ENCODE results near the gene RORC. TPM values are rescaled to one million over a fixed set of nuclear protein-coding genes. Genes with fewer than 3 reads are reported as not detected.

RORC gene
- polyA plus RNA-seq, 1 of the 3 experiments (the other 2 are of a cell fraction) = not detected

- TF ChIP-seq GATA2 (CRISPR knock-in tag; IDR thresholded peaks at IDR 0.05) (peak; percentile 49), SIN3A (IDR thresholded peaks at IDR 0.05; ENCODE audit: borderline replicate concordance, low read depth, low read length) (0 out of 2 replicates have a peak, but pooled peaks have one; percentile 35)
These were observed 41.3 kb downstream of the RORC start, which contains the start of gene TDRKH (continued) for GRCh38 chr1:151790071-151790939.

GRCh38 chr1:151787689-151788088 is 43.9 kb downstream of the RORC start:
- Histone ChIP-seq H3K79me2 (ENCODE audit: insufficient read depth) (no peaks in the 10 kb centered on the region), H2AFZ (ENCODE audit: low read depth) (no peak overlapping the region), H3K27me3 (ENCODE audit: insufficient read depth) (no peaks in the 10 kb centered on the region), H3K36me3 (replicated peaks in 1 of 2; ENCODE audit: control insufficient read depth in 1 of 2, insufficient read depth in 2 of 2, low read length in 1 of 2) (no peaks in the 10 kb centered on the region), H3K9ac (no peak overlapping the region), H3K27ac (ENCODE audit: low read depth in 2 of 2, low read length in 1 of 2) (no peak overlapping the region), H3K9me3 (no peaks in the 10 kb centered on the region), H3K4me1 (ENCODE audit: control insufficient read depth in 1 of 2, insufficient read depth in 2 of 2, low read depth in 1 of 2, low read length in 1 of 2) (peaks cover 0 to 5% of the 10 kb centered on the region in 2 experiments; a peak in 2 of 4 replicates), H4K20me1 (ENCODE audit: insufficient read depth) (no peaks in the 10 kb centered on the region), H3K9me2 (no peaks in the 10 kb centered on the region), H3K4me3 (ENCODE audit: low read depth in 2 of 2, low read length in 1 of 2) (no peak overlapping the region), H3F3A (replicated peaks; ENCODE audit: insufficient read depth) (peaks cover 3% of the 10 kb centered on the region), H3K4me2 (no peak overlapping the region)
- CTCF ChIA-PET = interaction anchor here (0.9 kb wide), 1 partner anchor 95 kb away, joined by 3 read pairs; no protein-coding TSS in a partner anchor
- DNase-seq = no peak
- POLR2A ChIA-PET = interaction anchor here (0.6 kb wide), 1 partner anchor 248 kb away, joined by 4 read pairs; no protein-coding TSS in a partner anchor
- 70% methylated on average over 3 of the region's 3 CpGs for WGBS (ENCODE audit: low lambda C conversion rate)
- TF ChIP-seq JUND (IDR thresholded peaks at IDR 0.05) = no peak
- TF ChIP-seq RCOR1 (IDR thresholded peaks at IDR 0.05; ENCODE audit: low read length) = no peak

- Histone ChIP-seq H3K9me3 (no peaks in the 10 kb centered on the region), H3K36me3 (replicated peaks in 1 of 2; ENCODE audit: control insufficient read depth in 1 of 2, insufficient read depth in 2 of 2, low read length in 1 of 2) (peaks cover 0 to 13% of the 10 kb centered on the region in 2 experiments), H3K79me2 (ENCODE audit: insufficient read depth) (no peaks in the 10 kb centered on the region), H3K27ac (ENCODE audit: low read depth in 2 of 2, low read length in 1 of 2) (no peak overlapping the region), H3K4me3 (ENCODE audit: low read depth in 2 of 2, low read length in 1 of 2) (no peak overlapping the region), H3K4me1 (ENCODE audit: control insufficient read depth in 1 of 2, insufficient read depth in 2 of 2, low read depth in 1 of 2, low read length in 1 of 2) (peaks cover 0 to 1% of the 10 kb centered on the region in 2 experiments; a peak in 1 of 4 replicates), H2AFZ (ENCODE audit: low read depth) (no peak overlapping the region), H3K9me2 (no peaks in the 10 kb centered on the region), H3K4me2 (no peak overlapping the region), H3K9ac (no peak overlapping the region), H4K20me1 (ENCODE audit: insufficient read depth) (no peaks in the 10 kb centered on the region), H3K27me3 (ENCODE audit: insufficient read depth) (no peaks in the 10 kb centered on the region), H3F3A (replicated peaks; ENCODE audit: insufficient read depth) (no peaks in the 10 kb centered on the region)
- CTCF ChIA-PET = no interaction called here
- no peak for DNase-seq
- 79% methylated on average over 2 of the region's 2 CpGs for WGBS (ENCODE audit: low lambda C conversion rate)
- TF ChIP-seq ZBTB33 (IDR thresholded peaks at IDR 0.05; ENCODE audit: borderline replicate concordance, low read depth) = no peak
- no peak for TF ChIP-seq TCF12 (IDR thresholded peaks at IDR 0.05)
- no peak for TF ChIP-seq MXI1 (IDR thresholded peaks at IDR 0.05; ENCODE audit: low read depth, low read length)
- TF ChIP-seq SMC3 (IDR thresholded peaks at IDR 0.05; ENCODE audit: low read depth, low read length) = no peak
- TF ChIP-seq EP300 (IDR thresholded peaks at IDR 0.05; ENCODE audit: borderline replicate concordance in 1 of 2, low read depth in 1 of 2, low read length in 1 of 2) = no peak
- no peak for TF ChIP-seq NFIC (IDR thresholded peaks at IDR 0.05; ENCODE audit: borderline replicate concordance)
- TF ChIP-seq MEF2A (IDR thresholded peaks at IDR 0.05; ENCODE audit: borderline replicate concordance, low read depth) = no peak
- TF ChIP-seq TAF1 (IDR thresholded peaks at IDR 0.05; ENCODE audit: borderline replicate concordance, low read depth, low read length) = no peak
- no peak for TF ChIP-seq MAX (IDR thresholded peaks at IDR 0.05; ENCODE audit: low read depth)
- TF ChIP-seq RAD21 (IDR thresholded peaks at IDR 0.05; ENCODE audit: low read length) = no peak
- TF ChIP-seq IRF3 (IDR thresholded peaks at IDR 0.05; ENCODE audit: low read depth, low read length) = no peak
- POLR2A ChIA-PET = interaction anchor here (0.5 kb wide), 1 partner anchor 12 kb away, joined by 4 read pairs; no protein-coding TSS in a partner anchor
These were observed 47.8 kb downstream of the RORC start for GRCh38 chr1:151783796-151784195.

Measured in SK-N-SH (cell line).